ENCODE results near the gene HOGA1.
A peak's percentile ranks its signal among the peaks of the same experiment; 100 is the strongest.
"Not testable (repeated sequence)": the region's sequence is repeated elsewhere in the genome, so short reads cannot be mapped to it uniquely, and the experiment has no call there.

HOGA1 gene

GRCh38 chr10:97555541-97555940 is 28.6 kb upstream of the HOGA1 start:
- FAIRE-seq: not testable (repeated sequence)

GRCh38 chr10:97560731-97561381 is 23.3 kb upstream of the HOGA1 start:
- not testable (repeated sequence) for FAIRE-seq

GRCh38 chr10:97561386-97562077 is 22.7 kb upstream of the HOGA1 start:
- FAIRE-seq: not testable (repeated sequence)

GRCh38 chr10:97562329-97562728 is 21.9 kb upstream of the HOGA1 start:
- not testable (repeated sequence) for FAIRE-seq

GRCh38 chr10:97563337-97563736 is 20.9 kb upstream of the HOGA1 start:
- no peak for FAIRE-seq

- no peak for FAIRE-seq
Observed at GRCh38 chr10:97564776-97565175, 19.4 kb upstream of the HOGA1 start.

GRCh38 chr10:97566336-97566996 is 17.7 kb upstream of the HOGA1 start:
- FAIRE-seq: no peak

- no peak for FAIRE-seq
Observed at GRCh38 chr10:97567891-97568290, 16.3 kb upstream of the HOGA1 start.

GRCh38 chr10:97570146-97570788 is 13.9 kb upstream of the HOGA1 start:
- FAIRE-seq: no peak

- FAIRE-seq: no peak
Observed at GRCh38 chr10:97570789-97571471, 13.3 kb upstream of the HOGA1 start.

GRCh38 chr10:97571622-97572021 is 12.6 kb upstream of the HOGA1 start:
- FAIRE-seq: no peak

- peak; percentile 29 for FAIRE-seq
Observed at GRCh38 chr10:97572214-97572989, 11.8 kb upstream of the HOGA1 start, which contains the start of gene ANKRD2. ANKRD2 (plus strand) TSS chr10:97572779; CDS start chr10:97572789, 10 bp downstream.

- FAIRE-seq: no peak
Observed at GRCh38 chr10:97573021-97573420, 11.2 kb upstream of the HOGA1 start.

- FAIRE-seq: no peak
Observed at GRCh38 chr10:97573672-97574071, 10.5 kb upstream of the HOGA1 start.

GRCh38 chr10:97574374-97575126 is 9.6 kb upstream of the HOGA1 start:
- no peak for FAIRE-seq

- FAIRE-seq: no peak
Observed at GRCh38 chr10:97575127-97575668, 9.0 kb upstream of the HOGA1 start.

- FAIRE-seq: peak; percentile 62
Observed at GRCh38 chr10:97576487-97576886, 7.7 kb upstream of the HOGA1 start.

- FAIRE-seq: no peak
Observed at GRCh38 chr10:97577701-97578100, 6.5 kb upstream of the HOGA1 start.

GRCh38 chr10:97578171-97578844 is 5.9 kb upstream of the HOGA1 start:
- no peak for FAIRE-seq
